CD14-positive monocyte (primary cell): ENCODE data around the gene PRKN. TPM values are rescaled to one million over a fixed set of nuclear protein-coding genes. Genes with fewer than 3 reads are reported as not detected.
"Not testable (repeated sequence)": the region's sequence is repeated elsewhere in the genome, so short reads cannot be mapped to it uniquely, and the experiment has no call there.

Source experiments
- DNase-seq, 3 donors: peaks; one replicate each; pipeline ENCODE4 v3.0.0-alpha.2; 2011 to 2022
- H2AFZ ChIP-seq: 2 replicates; pipeline ENCODE4 v1.6.0; 2012; ENCODE audit warnings: mild to moderate bottlenecking, low read depth, low read length, inconsistent platforms; ENCODE audit not compliant: insufficient read depth, poor library complexity, severe bottlenecking
- H3K27ac ChIP-seq, 2 donors: 1 replicate in 1 of 2; 2 replicates in 1 of 2; pipeline ENCODE4 v1.5.1; 2012 to 2013; ENCODE audit warnings: low read length in 2 of 2, control low read depth in 1 of 2, inconsistent platforms in 1 of 2, low read depth in 1 of 2, mild to moderate bottlenecking in 1 of 2
- H3K27me3 ChIP-seq, 2 donors: one replicate each; pipeline versions ENCODE4 v1.6.0 to v1.6.1; 2011 to 2013; ENCODE audit warnings: low read length in 2 of 2; ENCODE audit not compliant: control insufficient read depth in 2 of 2, insufficient read depth in 2 of 2
- H3K36me3 ChIP-seq, 2 donors: replicated peaks in 1 of 2; 1 replicate in 1 of 2; 2 replicates in 1 of 2; pipeline versions ENCODE4 v1.5.1 to v1.6.1; 2012 to 2013; ENCODE audit warnings: low read length in 2 of 2, control low read depth in 1 of 2, inconsistent platforms in 1 of 2, mild to moderate bottlenecking in 1 of 2; ENCODE audit not compliant: insufficient read depth in 2 of 2, control insufficient read depth in 1 of 2
- H3K4me1 ChIP-seq, 2 donors: 1 replicate in 1 of 2; 2 replicates in 1 of 2; pipeline versions ENCODE4 v1.5.1 to v1.6.1; 2012 to 2013; ENCODE audit warnings: low read length in 2 of 2, control low read depth in 1 of 2, inconsistent platforms in 1 of 2, mild to moderate bottlenecking in 1 of 2, moderate library complexity in 1 of 2; ENCODE audit not compliant: insufficient read depth in 2 of 2, control insufficient read depth in 1 of 2
- H3K4me2 ChIP-seq: replicated peaks from 2 replicates; pipeline ENCODE3; 2012; ENCODE audit warnings: low read length, moderate library complexity, mild to moderate bottlenecking; ENCODE audit not compliant: poor library complexity, severe bottlenecking; ENCODE audit errors: extremely low read depth
- H3K4me3 ChIP-seq, 3 experiments: fragments of 200-600 bp in 1 of 3; sonication (generic) in 1 of 3; replicated peaks in 1 of 3; 1 replicate in 2 of 3; 2 replicates in 1 of 3; pipeline ENCODE4 v1.5.1; 2011 to 2013; ENCODE audit warnings: low read length in 3 of 3, mild to moderate bottlenecking in 3 of 3, control low read depth in 2 of 3, low read depth in 2 of 3, inconsistent platforms in 1 of 3, moderate library complexity in 1 of 3
- H3K79me2 ChIP-seq: 2 replicates; pipeline ENCODE4 v1.6.0; 2012; ENCODE audit warnings: mild to moderate bottlenecking, control low read depth, inconsistent platforms, low read length, moderate library complexity; ENCODE audit not compliant: insufficient read depth
- H3K9ac ChIP-seq: 2 replicates; pipeline ENCODE4 v1.6.0; 2017; ENCODE audit warnings: low read length, mild to moderate bottlenecking; ENCODE audit not compliant: insufficient read depth, poor library complexity, severe bottlenecking
- H3K9me3 ChIP-seq, 2 donors: replicated peaks in 1 of 2; 1 replicate in 1 of 2; 2 replicates in 1 of 2; pipeline versions ENCODE4 v1.5.1 to v1.6.1; 2012 to 2013; ENCODE audit warnings: low read length in 2 of 2, control low read depth in 1 of 2; ENCODE audit not compliant: control insufficient read depth in 1 of 2, insufficient read depth in 1 of 2
- H4K20me1 ChIP-seq: 2 replicates; pipeline ENCODE4 v1.6.0; 2012; ENCODE audit warnings: mild to moderate bottlenecking, low read length, control low read depth, moderate library complexity; ENCODE audit not compliant: insufficient read depth
- H3K27ac Mint-ChIP-seq, 7 donors: one replicate each; pipeline ENCODE4 v1.8.0; 2020; ENCODE audit warnings: mild to moderate bottlenecking in 7 of 7, mixed read lengths in 7 of 7, moderate library complexity in 6 of 7, inconsistent platforms in 2 of 7
- H3K27me3 Mint-ChIP-seq, 3 donors: one replicate each; pipeline ENCODE4 v1.8.0; 2021 to 2022; ENCODE audit warnings: low read depth in 3 of 3, mild to moderate bottlenecking in 3 of 3, mixed read lengths in 3 of 3, moderate library complexity in 3 of 3, inconsistent platforms in 1 of 3
- H3K36me3 Mint-ChIP-seq, 2 donors: one replicate each; pipeline ENCODE4 v1.8.0; 2020; ENCODE audit warnings: mixed read lengths in 2 of 2, inconsistent platforms in 1 of 2, mild to moderate bottlenecking in 1 of 2
- H3K4me1 Mint-ChIP-seq: one replicate; pipeline ENCODE4 v1.8.0; 2020; ENCODE audit warnings: mild to moderate bottlenecking, mixed read lengths
- H3K4me3 Mint-ChIP-seq, 2 donors: one replicate each; pipeline ENCODE4 v1.8.0; 2020; ENCODE audit warnings: mild to moderate bottlenecking in 2 of 2, mixed read lengths in 2 of 2, moderate library complexity in 1 of 2
- H3K9me3 Mint-ChIP-seq, 7 donors: one replicate each; pipeline ENCODE4 v1.8.0; 2020 to 2022; ENCODE audit warnings: mixed read lengths in 7 of 7, mild to moderate bottlenecking in 6 of 7, moderate library complexity in 6 of 7, inconsistent platforms in 2 of 7
- WGBS: methylation state at CpG from one replicate; pipeline ENCODE4 v1.1.5; 2013; ENCODE audit warnings: missing lambda C conversion rate; ENCODE audit not compliant: insufficient coverage; 5-methylcytosine and 5-hydroxymethylcytosine counted together
- intact Hi-C, 2 donors: fragments of 100-400 bp; cut with micrococcal nuclease; formaldehyde crosslinking; loops; one replicate each; pipeline versions ENCODE4 v1.15.0 to v1.15.1; 2023
- polyA plus RNA-seq, 3 donors: library from polyadenylated mRNA; depleted of rRNA in 1 of 3; unstranded in 2 of 3; stranded (reverse) in 1 of 3; fragments of 300-500 nt in 2 of 3; fragments of >200 nt in 1 of 3; fragmentation: Illumina TruSeq in 2 of 3; gene quantifications; 1 replicate in 2 of 3; 2 replicates in 1 of 3; pipeline ENCODE4 v1.2.3, GENCODE V29; 2012 to 2021
- TF ChIP-seq, protein P1 (sequence below): fragments of 200-600 bp; IDR thresholded peaks from one replicate; pipeline ENCODE4 v1.8.0; 2022; ENCODE audit warnings: antibody characterized with exemption, mild to moderate bottlenecking

Gene PRKN
- polyA plus RNA-seq, 3 donors: 0.19 to 0.21 TPM; not detected in 1

- H3K27me3 ChIP-seq: no peaks in the 10 kb centered on the region
- no peaks in the 10 kb centered on the region for H3K36me3 ChIP-seq
- no peaks in the 10 kb centered on the region for H3K4me1 ChIP-seq
- H3K27ac ChIP-seq: no peak overlapping the region
- H3K4me3 Mint-ChIP-seq: no peak overlapping the region
- H3K27ac Mint-ChIP-seq: no peak overlapping the region
- peaks cover 0 to 11% (median 5%) of the 10 kb centered on the region in 7 donors for H3K9me3 Mint-ChIP-seq
- intact Hi-C loops: no loop called here
- TF ChIP-seq, protein P1, sequence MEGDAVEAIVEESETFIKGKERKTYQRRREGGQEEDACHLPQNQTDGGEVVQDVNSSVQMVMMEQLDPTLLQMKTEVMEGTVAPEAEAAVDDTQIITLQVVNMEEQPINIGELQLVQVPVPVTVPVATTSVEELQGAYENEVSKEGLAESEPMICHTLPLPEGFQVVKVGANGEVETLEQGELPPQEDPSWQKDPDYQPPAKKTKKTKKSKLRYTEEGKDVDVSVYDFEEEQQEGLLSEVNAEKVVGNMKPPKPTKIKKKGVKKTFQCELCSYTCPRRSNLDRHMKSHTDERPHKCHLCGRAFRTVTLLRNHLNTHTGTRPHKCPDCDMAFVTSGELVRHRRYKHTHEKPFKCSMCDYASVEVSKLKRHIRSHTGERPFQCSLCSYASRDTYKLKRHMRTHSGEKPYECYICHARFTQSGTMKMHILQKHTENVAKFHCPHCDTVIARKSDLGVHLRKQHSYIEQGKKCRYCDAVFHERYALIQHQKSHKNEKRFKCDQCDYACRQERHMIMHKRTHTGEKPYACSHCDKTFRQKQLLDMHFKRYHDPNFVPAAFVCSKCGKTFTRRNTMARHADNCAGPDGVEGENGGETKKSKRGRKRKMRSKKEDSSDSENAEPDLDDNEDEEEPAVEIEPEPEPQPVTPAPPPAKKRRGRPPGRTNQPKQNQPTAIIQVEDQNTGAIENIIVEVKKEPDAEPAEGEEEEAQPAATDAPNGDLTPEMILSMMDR: no peak
- no peaks in the 10 kb centered on the region for H4K20me1 ChIP-seq
- no peaks in the 10 kb centered on the region for H3K36me3 Mint-ChIP-seq
- peaks cover 0 to 3% of the 10 kb centered on the region in 2 donors for H3K9me3 ChIP-seq
- no peaks in the 10 kb centered on the region for H3K4me1 Mint-ChIP-seq
- no peak overlapping the region for H3K4me2 ChIP-seq
- peaks cover 0 to 2% (median 0%) of the 10 kb centered on the region in 3 donors for H3K27me3 Mint-ChIP-seq
- H2AFZ ChIP-seq: no peak overlapping the region
- WGBS: no CpG with 5 or more reads among the region's 6 CpGs
- H3K79me2 ChIP-seq: no peaks in the 10 kb centered on the region
- DNase-seq: no peak
- no peak overlapping the region for H3K9ac ChIP-seq
- no peak overlapping the region for H3K4me3 ChIP-seq
Measured at GRCh38 chr6:162533009-162533400, 194.6 kb downstream of the PRKN start.

GRCh38 chr6:162532283-162533008, 195.1 kb downstream of the PRKN start:
- no peak overlapping the region for H3K4me3 Mint-ChIP-seq
- no peaks in the 10 kb centered on the region for H3K4me1 ChIP-seq
- no peak overlapping the region for H3K27ac Mint-ChIP-seq
- peaks cover 0 to 11% (median 5%) of the 10 kb centered on the region in 7 donors for H3K9me3 Mint-ChIP-seq
- peaks cover 0 to 3% of the 10 kb centered on the region in 2 donors for H3K9me3 ChIP-seq
- H2AFZ ChIP-seq: no peak overlapping the region
- no peaks in the 10 kb centered on the region for H3K36me3 ChIP-seq
- DNase-seq: no peak
- no peaks in the 10 kb centered on the region for H3K27me3 ChIP-seq
- H3K4me1 Mint-ChIP-seq: no peaks in the 10 kb centered on the region
- H3K9ac ChIP-seq: no peak overlapping the region
- no peaks in the 10 kb centered on the region for H4K20me1 ChIP-seq
- 60% methylated on average over 1 of the region's 9 CpGs for WGBS
- H3K27ac ChIP-seq: no peak overlapping the region
- H3K4me2 ChIP-seq: no peak overlapping the region
- intact Hi-C loops: no loop called here
- TF ChIP-seq, protein P1: no peak
- H3K79me2 ChIP-seq: no peaks in the 10 kb centered on the region
- H3K4me3 ChIP-seq: no peak overlapping the region
- H3K27me3 Mint-ChIP-seq: peaks cover 0 to 2% (median 0%) of the 10 kb centered on the region in 3 donors
- no peaks in the 10 kb centered on the region for H3K36me3 Mint-ChIP-seq

DNA sequence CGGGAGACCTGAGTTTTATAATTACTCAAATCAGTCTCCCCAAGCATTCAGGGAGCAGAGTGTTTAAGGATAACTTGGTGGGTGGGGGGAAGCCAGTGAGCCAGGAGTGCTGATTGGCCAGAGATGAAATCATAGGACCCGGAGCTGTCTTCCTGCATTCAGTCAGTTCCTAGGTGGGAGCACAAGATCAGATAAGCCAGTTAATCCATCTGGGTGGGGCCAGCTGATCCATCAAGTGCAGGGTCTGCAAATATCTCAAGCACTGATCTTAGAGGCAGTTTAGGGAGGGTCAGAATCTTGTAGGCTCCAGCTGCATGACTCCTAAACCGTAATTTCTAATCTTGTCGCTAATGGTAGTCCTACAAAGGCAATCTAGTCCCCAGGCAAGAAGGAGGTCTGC, 196.2 kb downstream of the PRKN start:
- H3K9ac ChIP-seq, H3K4me2 ChIP-seq, H2AFZ ChIP-seq, H3K27me3 Mint-ChIP-seq, H3K36me3 ChIP-seq, H3K27ac Mint-ChIP-seq, H3K4me1 ChIP-seq, H3K9me3 ChIP-seq, H3K4me3 Mint-ChIP-seq, H3K27me3 ChIP-seq, H4K20me1 ChIP-seq, H3K27ac ChIP-seq, intact Hi-C loops, H3K4me3 ChIP-seq, H3K79me2 ChIP-seq, H3K36me3 Mint-ChIP-seq, H3K4me1 Mint-ChIP-seq, DNase-seq: not testable (repeated sequence)
- 80% methylated on average over 2 of the region's 4 CpGs for WGBS
- peaks cover 0 to 11% (median 5%) of the 10 kb centered on the region in 7 donors for H3K9me3 Mint-ChIP-seq
